Activated naive CD8-positive, alpha-beta T cell treated with anti-CD3 and anti-CD28 coated beads for 36 hours (primary cell): Measurements from ENCODE around the gene NADK. TPM values are rescaled to one million over a fixed set of nuclear protein-coding genes. Genes with fewer than 3 reads are reported as not detected.

Experiments
- DNase-seq: peaks from one replicate; pipeline ENCODE4 v3.0.0; 2021
- H3K27ac Mint-ChIP-seq: one replicate; pipeline ENCODE4 v1.8.0; 2022; ENCODE audit warnings: mild to moderate bottlenecking, moderate library complexity, mixed read lengths
- H3K27me3 Mint-ChIP-seq: one replicate; pipeline ENCODE4 v1.8.0; 2022; ENCODE audit warnings: mild to moderate bottlenecking, mixed read lengths
- H3K36me3 Mint-ChIP-seq: one replicate; pipeline ENCODE4 v1.8.0; 2021; ENCODE audit warnings: mild to moderate bottlenecking, mixed read lengths
- H3K4me1 Mint-ChIP-seq: one replicate; pipeline ENCODE4 v1.8.0; 2021; ENCODE audit warnings: mixed read lengths
- H3K4me3 Mint-ChIP-seq: one replicate; pipeline ENCODE4 v1.8.0; 2022; ENCODE audit warnings: mild to moderate bottlenecking, moderate library complexity, mixed read lengths
- H3K9me3 Mint-ChIP-seq: one replicate; pipeline ENCODE4 v1.8.0; 2022; ENCODE audit warnings: mixed read lengths
- total RNA-seq, 2 experiments: library from RNA; stranded (reverse); gene quantifications; one replicate each; pipeline ENCODE4 v1.2.3, GENCODE V29; 2021

Gene NADK
- total RNA-seq, 2 experiments from 2014 or later, result 74.7 to 77.1 TPM

- Mint-ChIP-seq H3K9me3 (no peaks in the 10 kb centered on the region), H3K4me1 (peaks cover 57% of the 10 kb centered on the region), H3K36me3 (peaks cover 15% of the 10 kb centered on the region), H3K27ac (peak overlapping the region; percentile 86), H3K27me3 (no peaks in the 10 kb centered on the region), H3K4me3 (peak overlapping the region; percentile 54)
- DNase-seq, result no peak
Measured at GRCh38 chr1:1779320-1779675, 1.0 kb upstream of the NADK start.

DNA sequence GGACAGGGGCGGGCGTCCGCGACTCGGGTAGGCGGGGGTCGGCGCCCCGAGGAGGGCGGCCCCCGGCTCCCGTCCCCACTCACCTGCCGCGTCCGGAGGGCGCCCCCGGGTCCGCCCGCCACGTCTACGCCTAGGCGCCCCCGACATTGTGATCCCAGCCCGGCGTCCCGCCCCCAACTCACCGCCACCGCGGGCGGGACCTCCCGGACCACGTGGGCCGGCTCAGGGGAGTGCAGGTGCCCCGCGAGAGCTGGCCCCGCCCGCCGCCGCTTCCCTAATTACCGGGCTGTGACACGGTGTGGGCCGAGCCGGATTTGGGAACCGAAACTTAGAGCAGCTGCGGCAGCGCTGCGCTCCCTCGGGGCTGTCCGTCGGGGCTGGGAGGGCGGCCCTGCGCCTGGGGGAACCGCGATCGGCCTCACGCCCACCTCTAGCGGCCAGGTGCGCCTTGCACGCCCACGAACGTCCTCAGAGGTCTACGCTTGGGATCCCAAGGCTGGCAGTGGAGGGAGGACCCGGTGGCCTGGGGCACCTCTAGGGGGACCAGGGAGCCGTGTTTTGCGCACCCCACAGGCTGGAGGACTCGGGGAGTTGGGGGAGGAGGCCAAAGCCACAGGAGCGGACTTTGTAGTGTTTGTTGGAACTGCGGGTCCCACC is 521 bp upstream of the NADK start:
- Mint-ChIP-seq H3K9me3 (no peaks in the 10 kb centered on the region), H3K4me3 (peak overlapping the region; percentile 54), H3K27ac (peak overlapping the region; percentile 86), H3K4me1 (peaks cover 57% of the 10 kb centered on the region), H3K27me3 (no peaks in the 10 kb centered on the region), H3K36me3 (peaks cover 18% of the 10 kb centered on the region)
- DNase-seq, result peak; percentile 90

GRCh38 chr1:1777583-1777899 is 729 bp downstream of the NADK start:
- H3K27ac Mint-ChIP-seq, result peak overlapping the region; percentile 79

DNA sequence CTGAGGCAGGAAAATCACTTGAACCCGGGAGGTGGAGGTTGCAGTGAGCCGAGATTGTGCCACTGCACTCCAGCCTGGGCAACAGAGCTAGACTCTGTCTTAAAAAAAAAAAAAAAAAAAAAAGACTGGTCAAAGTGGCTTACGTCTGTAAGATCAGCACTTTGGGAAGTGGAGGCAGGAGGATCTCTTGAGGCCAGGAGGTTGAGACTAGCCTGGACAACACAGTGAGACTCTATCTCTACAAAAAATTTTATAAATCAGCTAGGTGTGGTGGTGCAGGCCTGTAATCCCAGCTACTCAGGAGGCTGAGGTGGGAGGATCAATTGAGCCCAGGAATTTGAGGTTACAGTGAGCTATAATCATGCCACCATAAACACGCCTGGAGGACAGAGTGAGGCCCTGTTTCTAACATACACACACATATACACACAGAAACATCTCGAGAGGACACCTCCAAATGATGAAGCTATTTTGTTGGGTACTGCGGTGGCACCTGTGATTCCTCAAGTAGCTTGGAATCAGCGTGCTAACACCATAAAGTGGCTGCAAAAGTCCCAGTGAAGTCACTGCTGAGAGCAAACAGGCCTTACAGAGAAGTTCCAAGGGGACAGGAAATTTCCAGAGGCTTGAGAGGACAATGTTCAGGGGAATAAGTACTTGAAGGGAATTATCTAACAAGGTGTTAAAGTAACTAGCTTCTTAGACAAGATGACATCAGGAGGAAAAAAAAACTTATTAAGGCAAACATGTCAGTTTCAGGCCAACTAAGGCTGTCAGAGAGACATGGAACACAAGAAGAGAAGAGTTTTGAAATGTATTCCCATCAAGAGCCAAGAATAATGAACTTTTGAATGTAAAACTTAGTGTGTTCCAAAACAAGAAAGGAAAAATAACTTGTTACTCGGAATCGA is 1.3 kb downstream of the NADK start:
- no peak for DNase-seq
- Mint-ChIP-seq H3K4me3 (peak overlapping the region; percentile 85), H3K27ac (peak overlapping the region; percentile 72), H3K9me3 (no peaks in the 10 kb centered on the region), H3K36me3 (peaks cover 30% of the 10 kb centered on the region), H3K4me1 (peaks cover 50% of the 10 kb centered on the region), H3K27me3 (no peaks in the 10 kb centered on the region)

More at GRCh38 chr1:1777583-1777899, 729 bp downstream of the NADK start:
- Mint-ChIP-seq H3K9me3 (no peaks in the 10 kb centered on the region), H3K27me3 (no peaks in the 10 kb centered on the region), H3K4me1 (peaks cover 49% of the 10 kb centered on the region), H3K36me3 (peaks cover 23% of the 10 kb centered on the region), H3K4me3 (peak overlapping the region; percentile 85)
- DNase-seq, result no peak

GRCh38 chr1:1775327-1776226 is 2.7 kb downstream of the NADK start:
- Mint-ChIP-seq H3K4me3 (peak overlapping the region; percentile 33), H3K4me1 (peaks cover 37% of the 10 kb centered on the region), H3K9me3 (peaks cover 6% of the 10 kb centered on the region), H3K27me3 (no peaks in the 10 kb centered on the region), H3K27ac (no peak overlapping the region), H3K36me3 (peaks cover 39% of the 10 kb centered on the region)
- DNase-seq, result no peak

- peaks cover 8% of the 10 kb centered on the region for H3K9me3 Mint-ChIP-seq
- peaks cover 21% of the 10 kb centered on the region for H3K4me1 Mint-ChIP-seq
- no peaks in the 10 kb centered on the region for H3K27me3 Mint-ChIP-seq
- no peak for DNase-seq
- H3K4me3 Mint-ChIP-seq, result no peak overlapping the region
- peaks cover 48% of the 10 kb centered on the region for H3K36me3 Mint-ChIP-seq
- no peak overlapping the region for H3K27ac Mint-ChIP-seq
Measured at GRCh38 chr1:1773874-1774273, 4.4 kb downstream of the NADK start.

DNA sequence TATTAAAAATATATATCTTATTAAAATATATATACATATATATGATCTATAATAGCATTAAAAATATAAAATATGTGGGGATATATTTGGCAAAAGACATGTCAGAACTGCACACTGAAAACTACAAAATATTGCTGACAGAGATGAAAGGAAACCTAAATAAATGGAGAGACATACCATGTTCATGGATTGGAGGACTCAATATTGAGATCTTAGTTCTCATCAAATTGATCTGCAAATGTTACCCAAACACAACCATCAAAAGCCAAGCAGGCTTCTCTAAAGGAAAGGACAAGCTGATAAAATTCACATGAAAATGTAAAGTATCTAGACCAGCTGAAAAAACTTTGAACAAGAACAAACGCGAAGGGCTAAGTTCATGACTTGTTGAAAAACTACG is 7.2 kb downstream of the NADK start:
- Mint-ChIP-seq H3K27me3 (no peaks in the 10 kb centered on the region), H3K4me3 (no peak overlapping the region), H3K36me3 (peaks cover 55% of the 10 kb centered on the region), H3K4me1 (peaks cover 11% of the 10 kb centered on the region), H3K9me3 (peaks cover 8% of the 10 kb centered on the region), H3K27ac (no peak overlapping the region)
- no peak for DNase-seq

DNA sequence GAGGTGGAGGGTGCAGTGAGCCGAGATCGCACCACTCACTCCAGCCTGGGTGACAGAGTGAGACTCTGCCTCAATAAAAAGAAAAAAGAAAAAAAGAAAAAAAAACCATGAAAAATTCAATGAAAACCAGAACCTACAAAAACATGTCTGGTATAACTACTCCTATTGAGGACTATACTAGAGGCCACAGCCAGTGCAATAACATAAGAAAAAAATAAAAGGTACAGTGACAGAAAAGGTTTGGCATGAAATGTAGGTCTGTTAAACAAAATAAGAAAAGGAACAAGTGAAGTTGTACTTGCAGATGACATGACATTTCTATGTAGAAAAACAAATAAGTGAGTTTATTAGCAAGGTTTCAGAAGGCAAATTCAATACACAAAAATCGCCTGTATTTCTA is 8.2 kb downstream of the NADK start:
- no peak overlapping the region for H3K27ac Mint-ChIP-seq
- peaks cover 8% of the 10 kb centered on the region for H3K9me3 Mint-ChIP-seq
- no peaks in the 10 kb centered on the region for H3K27me3 Mint-ChIP-seq

GRCh38 chr1:1768249-1768992 is 9.8 kb downstream of the NADK start:
- Mint-ChIP-seq H3K27ac (no peak overlapping the region), H3K9me3 (peaks cover 8% of the 10 kb centered on the region), H3K4me1 (peaks cover 2% of the 10 kb centered on the region), H3K27me3 (no peaks in the 10 kb centered on the region), H3K36me3 (peaks cover 40% of the 10 kb centered on the region), H3K4me3 (no peak overlapping the region)
- DNase-seq, result no peak

More for the DNA sequence above, 8.2 kb downstream of the NADK start:
- Mint-ChIP-seq H3K36me3 (peaks cover 49% of the 10 kb centered on the region), H3K4me1 (peaks cover 2% of the 10 kb centered on the region), H3K4me3 (no peak overlapping the region)
- no peak for DNase-seq

DNA sequence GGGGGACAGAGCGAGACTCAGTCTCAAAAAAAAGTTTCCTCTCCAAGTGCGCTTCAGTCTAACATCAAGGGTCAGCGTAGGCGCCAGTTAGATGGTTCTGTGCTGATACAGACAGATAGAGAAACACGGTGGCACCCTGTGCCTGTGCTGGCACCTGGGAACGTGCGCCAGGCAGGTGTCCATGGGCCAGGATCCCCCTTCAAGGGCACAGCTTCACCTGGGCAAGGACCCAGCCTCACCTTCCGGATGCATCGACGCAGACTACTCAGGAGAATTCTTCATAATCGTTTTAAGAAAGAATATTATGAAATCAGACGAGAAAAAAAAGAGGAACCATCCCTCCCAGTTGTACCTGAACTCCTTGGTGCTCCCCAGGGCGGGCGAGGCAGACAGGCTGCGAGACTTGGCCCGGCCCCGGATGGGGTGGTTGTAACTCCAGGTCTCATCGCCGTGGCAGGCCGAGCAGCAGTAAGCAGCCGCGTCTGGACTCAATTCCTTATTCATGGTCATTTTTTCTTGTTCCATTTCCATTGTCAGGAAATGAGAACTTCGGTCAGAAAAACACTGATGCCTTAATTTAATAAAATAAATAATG is 13.3 kb downstream of the NADK start:
- Mint-ChIP-seq H3K4me1 (no peaks in the 10 kb centered on the region), H3K9me3 (no peaks in the 10 kb centered on the region), H3K27ac (no peak overlapping the region), H3K27me3 (no peaks in the 10 kb centered on the region), H3K4me3 (no peak overlapping the region), H3K36me3 (peaks cover 14% of the 10 kb centered on the region)
- no peak for DNase-seq

- Mint-ChIP-seq H3K4me1 (no peaks in the 10 kb centered on the region), H3K9me3 (no peaks in the 10 kb centered on the region), H3K4me3 (no peak overlapping the region), H3K27me3 (no peaks in the 10 kb centered on the region), H3K27ac (no peak overlapping the region), H3K36me3 (peaks cover 10% of the 10 kb centered on the region)
- DNase-seq, result no peak
Measured at GRCh38 chr1:1763657-1764621, 14.3 kb downstream of the NADK start.

DNA sequence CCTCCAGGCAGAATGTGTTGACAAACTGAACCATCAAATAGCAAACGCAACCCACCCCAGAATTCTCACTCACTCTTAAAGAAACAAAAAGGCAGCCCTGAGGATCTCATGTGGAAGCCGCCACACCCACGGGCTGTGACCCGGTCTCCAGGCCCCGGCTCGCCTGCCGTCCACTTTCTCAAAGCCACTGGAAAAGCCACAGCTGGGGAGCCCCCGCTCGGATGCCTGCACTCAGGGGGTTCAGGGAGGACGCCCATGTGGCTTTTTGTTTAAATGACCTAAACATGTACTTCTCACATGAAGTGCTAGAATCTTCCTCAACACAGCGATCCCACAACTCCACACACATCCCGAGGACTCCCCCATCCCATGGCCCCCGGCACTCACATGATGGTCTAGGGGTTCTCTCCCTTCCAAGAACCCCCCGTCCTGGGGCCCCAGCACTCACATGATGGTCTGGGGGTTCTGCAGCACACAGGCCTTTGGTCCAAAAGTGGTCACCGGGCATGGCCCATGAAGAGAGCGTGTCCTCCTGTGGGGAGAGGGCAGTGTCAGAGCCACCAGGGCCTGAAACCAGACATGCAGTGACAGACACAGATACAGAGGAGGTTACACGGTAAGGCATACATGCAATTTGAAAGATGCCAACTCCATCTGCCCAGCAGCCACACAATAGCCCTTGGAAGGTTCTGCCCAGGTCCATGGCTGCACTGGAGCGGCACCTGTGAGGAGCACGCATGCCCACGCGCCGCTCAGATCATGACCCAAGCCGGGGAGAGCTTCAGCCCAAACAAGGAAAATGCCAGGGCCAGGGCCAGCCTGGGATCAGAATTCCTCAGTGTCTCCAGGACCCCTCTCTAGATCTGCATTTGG is 16.5 kb downstream of the NADK start:
- DNase-seq, result no peak
- Mint-ChIP-seq H3K4me1 (no peaks in the 10 kb centered on the region), H3K27me3 (no peaks in the 10 kb centered on the region), H3K27ac (peak overlapping the region; percentile 15), H3K4me3 (no peak overlapping the region), H3K36me3 (peaks cover 2% of the 10 kb centered on the region), H3K9me3 (no peaks in the 10 kb centered on the region)
